ENCODE results near the gene CCDC97. TPM values are rescaled to one million over a fixed set of nuclear protein-coding genes. Genes with fewer than 3 reads are reported as not detected.
A peak's percentile ranks its signal among the peaks of the same experiment; 100 is the strongest.

The CCDC97 gene
- total RNA-seq, 4 donors from 2014 or later: 17.9 to 33.0 (median 29.6) TPM

GRCh38 chr19:41359741-41360140 lies 49.8 kb downstream of the CCDC97 start:
- no peaks in the 10 kb centered on the region for H3K9me3 ChIP-seq
- H3K36me3 ChIP-seq: no peaks in the 10 kb centered on the region
- peaks cover 0 to 15% (median 2%) of the 10 kb centered on the region in 4 donors for H3K4me1 ChIP-seq
- no peak for DNase-seq
- no peak overlapping the region for H3K4me3 ChIP-seq
- TF ChIP-seq, protein P1, sequence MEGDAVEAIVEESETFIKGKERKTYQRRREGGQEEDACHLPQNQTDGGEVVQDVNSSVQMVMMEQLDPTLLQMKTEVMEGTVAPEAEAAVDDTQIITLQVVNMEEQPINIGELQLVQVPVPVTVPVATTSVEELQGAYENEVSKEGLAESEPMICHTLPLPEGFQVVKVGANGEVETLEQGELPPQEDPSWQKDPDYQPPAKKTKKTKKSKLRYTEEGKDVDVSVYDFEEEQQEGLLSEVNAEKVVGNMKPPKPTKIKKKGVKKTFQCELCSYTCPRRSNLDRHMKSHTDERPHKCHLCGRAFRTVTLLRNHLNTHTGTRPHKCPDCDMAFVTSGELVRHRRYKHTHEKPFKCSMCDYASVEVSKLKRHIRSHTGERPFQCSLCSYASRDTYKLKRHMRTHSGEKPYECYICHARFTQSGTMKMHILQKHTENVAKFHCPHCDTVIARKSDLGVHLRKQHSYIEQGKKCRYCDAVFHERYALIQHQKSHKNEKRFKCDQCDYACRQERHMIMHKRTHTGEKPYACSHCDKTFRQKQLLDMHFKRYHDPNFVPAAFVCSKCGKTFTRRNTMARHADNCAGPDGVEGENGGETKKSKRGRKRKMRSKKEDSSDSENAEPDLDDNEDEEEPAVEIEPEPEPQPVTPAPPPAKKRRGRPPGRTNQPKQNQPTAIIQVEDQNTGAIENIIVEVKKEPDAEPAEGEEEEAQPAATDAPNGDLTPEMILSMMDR (IDR thresholded peaks at IDR 0.05): no peak
- no peak for TF ChIP-seq POLR2A (IDR thresholded peaks at IDR 0.05)
- no peaks in the 10 kb centered on the region for H3K27me3 ChIP-seq
- H3K27ac ChIP-seq: no peak overlapping the region

- H3K9me3 ChIP-seq: no peaks in the 10 kb centered on the region
- peak overlapping the region in 2 of 4 donors; percentile 96 to 99 for H3K27ac ChIP-seq
- peaks cover 0 to 25% (median 2%) of the 10 kb centered on the region in 4 donors for H3K4me1 ChIP-seq
- H3K36me3 ChIP-seq: no peaks in the 10 kb centered on the region
- DNase-seq: no peak
- TF ChIP-seq, protein P1 (IDR thresholded peaks at IDR 0.05): no peak
- no peak for TF ChIP-seq POLR2A (IDR thresholded peaks at IDR 0.05)
- no peak overlapping the region for H3K4me3 ChIP-seq
- no peaks in the 10 kb centered on the region for H3K27me3 ChIP-seq
These were observed 52.3 kb downstream of the CCDC97 start for GRCh38 chr19:41362143-41362847.

- Histone ChIP-seq H3K27me3 (no peaks in the 10 kb centered on the region), H3K9me3 (no peaks in the 10 kb centered on the region), H3K27ac (peak overlapping the region; percentile 91 to 99 (median 94)), H3K4me1 (peaks cover 0 to 29% (median 2%) of the 10 kb centered on the region in 4 donors), H3K36me3 (no peaks in the 10 kb centered on the region), H3K4me3 (peak overlapping the region; percentile 54 to 82 (median 70))
- DNase-seq: no peak
- TF ChIP-seq POLR2A (IDR thresholded peaks at IDR 0.05): no peak
- TF ChIP-seq, protein P1 (IDR thresholded peaks at IDR 0.05): no peak
These were observed 53.4 kb downstream of the CCDC97 start for GRCh38 chr19:41363371-41363752.

DNA sequence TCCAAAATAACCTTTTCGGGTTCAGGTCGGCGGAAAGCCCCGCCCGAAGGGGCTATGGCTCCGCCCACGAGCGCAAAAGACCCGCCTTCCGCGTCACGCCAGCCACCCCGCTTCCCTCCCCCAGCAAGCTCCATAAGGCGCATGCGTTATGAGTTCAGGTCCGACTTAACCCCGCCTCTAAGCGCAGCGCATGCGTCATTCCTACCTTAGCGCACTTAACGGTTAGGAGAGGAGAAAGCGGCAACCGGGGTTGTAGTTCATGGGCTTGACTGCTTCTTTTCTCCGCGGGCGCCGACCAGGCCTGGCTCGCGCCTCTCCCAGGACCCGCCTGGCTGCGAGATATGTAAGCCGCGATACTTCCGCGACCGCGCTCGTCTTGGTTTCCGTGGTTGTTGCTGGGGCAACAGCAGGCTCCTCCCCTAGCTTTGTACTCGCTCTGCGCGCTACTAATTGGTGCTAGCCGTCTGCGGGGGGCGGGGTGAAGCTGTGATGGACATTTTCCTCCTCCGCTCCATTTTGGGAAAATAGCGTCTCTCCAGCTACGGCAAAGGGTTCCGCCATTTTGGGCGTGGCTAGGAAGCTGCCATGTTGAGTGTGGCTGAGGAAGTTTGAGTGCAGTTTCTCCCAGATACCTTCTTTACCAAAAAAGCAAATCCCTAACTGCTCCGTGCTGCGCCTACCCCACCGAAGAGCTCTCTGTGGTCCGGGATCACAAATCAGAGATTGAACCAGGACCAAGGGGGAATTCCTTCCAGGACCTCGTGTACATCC lies 54.0 kb downstream of the CCDC97 start, which contains the start of gene B9D2:
TSS of gene B9D2 (minus strand) at position 397 of the 771 bp plus-strand sequence. CDS start 630 bp downstream, outside the sequence.
- H3K36me3 ChIP-seq: no peaks in the 10 kb centered on the region
- peak within 1 kb of the TSS; percentile 91 to 99 (median 94) for H3K27ac ChIP-seq
- TF ChIP-seq POLR2A (IDR thresholded peaks at IDR 0.05): peak; percentile 29 to 32
- TF ChIP-seq, protein P1 (IDR thresholded peaks at IDR 0.05): no peak
- H3K27me3 ChIP-seq: no peaks in the 10 kb centered on the region
- H3K4me3 ChIP-seq: peak within 1 kb of the TSS; percentile 54 to 82 (median 70)
- peak; percentile 98 to 99 (median 98) for DNase-seq
- H3K4me1 ChIP-seq: peaks cover 0 to 29% (median 2%) of the 10 kb centered on the region in 4 donors
- H3K9me3 ChIP-seq: no peaks in the 10 kb centered on the region

DNA sequence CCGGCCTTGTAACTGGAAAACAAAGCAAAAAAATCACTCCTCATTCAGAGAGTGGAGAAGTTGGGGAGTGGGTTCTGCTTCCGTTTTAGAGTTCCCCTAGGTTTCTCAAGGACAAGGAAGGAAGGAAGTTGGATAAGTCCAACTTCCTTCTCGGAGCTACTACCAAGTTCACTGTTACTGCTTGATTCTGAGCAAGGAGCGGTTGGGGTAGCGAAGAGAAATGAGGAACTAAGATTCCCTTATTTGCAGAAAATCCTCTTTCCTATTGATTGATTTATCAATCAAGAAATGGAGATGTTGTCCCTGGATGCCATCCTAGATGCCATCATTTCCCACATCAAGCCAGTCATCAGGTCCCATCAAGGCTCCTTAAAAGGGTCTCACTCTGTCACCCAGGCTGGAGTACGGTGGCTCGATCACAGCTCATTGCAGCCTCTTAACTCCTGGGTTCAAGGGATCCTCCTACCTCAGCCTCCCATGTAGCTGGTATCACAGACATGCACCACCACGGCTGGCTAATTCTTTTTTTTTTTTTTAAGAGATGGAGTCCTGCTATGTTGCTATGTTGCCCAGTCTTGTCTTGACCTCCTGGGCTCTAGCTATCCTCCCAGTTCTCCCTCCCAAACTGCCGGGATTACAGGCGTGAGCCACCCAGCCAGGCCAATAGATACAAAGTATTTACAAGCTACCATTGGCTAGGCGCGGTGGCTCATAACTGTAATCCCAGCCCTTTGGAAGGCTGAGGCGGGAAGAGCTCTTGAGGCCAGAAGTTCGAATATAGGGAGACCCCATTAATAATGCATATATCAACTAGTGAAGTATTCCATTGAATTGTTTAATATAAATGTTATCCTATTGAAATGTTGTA lies 54.8 kb downstream of the CCDC97 start:
- H3K9me3 ChIP-seq: no peaks in the 10 kb centered on the region
- H3K27ac ChIP-seq: peak overlapping the region; percentile 91 to 99 (median 94)
- no peak for DNase-seq
- peak overlapping the region; percentile 54 to 82 (median 70) for H3K4me3 ChIP-seq
- H3K36me3 ChIP-seq: no peaks in the 10 kb centered on the region
- H3K4me1 ChIP-seq: peaks cover 0 to 29% (median 2%) of the 10 kb centered on the region in 4 donors
- no peaks in the 10 kb centered on the region for H3K27me3 ChIP-seq
- TF ChIP-seq, protein P1 (IDR thresholded peaks at IDR 0.05): no peak
- no peak for TF ChIP-seq POLR2A (IDR thresholded peaks at IDR 0.05)
